GM18517 (cell line): ENCODE results near the gene CLMN.

ENCODE experiments used
- ATAC-seq: cut with Tn5 transposase; IDR thresholded peaks from one replicate; pipeline ENCODE4 v1.9.1; 2021; ENCODE audit warnings: mild to moderate bottlenecking, moderate library complexity; ENCODE audit not compliant: unreplicated experiment

The CLMN gene

DNA sequence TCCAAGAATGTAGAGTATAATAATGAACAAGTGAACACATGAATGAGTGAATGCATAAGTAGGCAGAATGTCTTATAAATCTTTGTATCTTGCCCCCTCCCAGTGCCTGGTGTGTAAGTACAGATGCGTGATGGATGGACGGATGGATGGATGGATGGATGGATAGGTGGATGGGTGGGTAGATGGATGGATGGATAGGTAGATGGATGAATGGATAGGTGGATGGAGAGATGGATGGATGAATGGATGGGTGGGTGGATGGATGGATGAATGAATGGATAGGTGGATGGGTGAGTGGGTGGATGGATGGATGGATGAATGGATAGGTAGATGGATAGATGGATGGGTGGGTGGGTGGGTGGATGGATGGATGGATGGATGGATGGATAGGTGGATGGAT lies 74.4 kb downstream of the CLMN start:
- ATAC-seq = no peak

- no peak for ATAC-seq
These were observed 75.1 kb downstream of the CLMN start for GRCh38 chr14:95244587-95244986.

GRCh38 chr14:95242870-95243269 lies 76.8 kb downstream of the CLMN start:
- no peak for ATAC-seq

- no peak for ATAC-seq
These were observed 78.6 kb downstream of the CLMN start for GRCh38 chr14:95240859-95241813.

GRCh38 chr14:95238487-95239298 lies 81.0 kb downstream of the CLMN start:
- no peak for ATAC-seq

- no peak for ATAC-seq
These were observed 81.8 kb downstream of the CLMN start for GRCh38 chr14:95237958-95238340.

- no peak for ATAC-seq
These were observed 82.4 kb downstream of the CLMN start for GRCh38 chr14:95237121-95237957.

DNA sequence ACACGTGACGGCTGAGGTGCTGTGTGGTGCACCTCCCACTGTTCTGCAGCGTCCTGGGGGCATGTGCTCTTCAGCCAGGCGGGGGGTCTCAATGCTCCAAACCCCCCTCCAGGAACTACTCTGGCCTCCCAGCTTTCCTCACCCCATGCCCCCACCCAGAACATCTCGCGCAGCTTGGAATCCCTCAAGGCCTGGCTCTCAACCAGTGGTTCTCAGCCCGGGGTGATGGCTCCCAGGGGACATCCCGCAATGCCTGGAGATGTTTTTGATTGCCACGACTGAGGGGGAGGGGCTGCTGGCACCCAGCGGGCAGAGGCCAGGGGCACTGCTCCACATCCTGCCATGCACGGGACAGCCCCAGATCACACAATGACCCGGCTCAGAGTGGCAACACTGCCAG lies 83.5 kb downstream of the CLMN start:
- no peak for ATAC-seq

- no peak for ATAC-seq
These were observed 83.9 kb downstream of the CLMN start for GRCh38 chr14:95235767-95236166.

DNA sequence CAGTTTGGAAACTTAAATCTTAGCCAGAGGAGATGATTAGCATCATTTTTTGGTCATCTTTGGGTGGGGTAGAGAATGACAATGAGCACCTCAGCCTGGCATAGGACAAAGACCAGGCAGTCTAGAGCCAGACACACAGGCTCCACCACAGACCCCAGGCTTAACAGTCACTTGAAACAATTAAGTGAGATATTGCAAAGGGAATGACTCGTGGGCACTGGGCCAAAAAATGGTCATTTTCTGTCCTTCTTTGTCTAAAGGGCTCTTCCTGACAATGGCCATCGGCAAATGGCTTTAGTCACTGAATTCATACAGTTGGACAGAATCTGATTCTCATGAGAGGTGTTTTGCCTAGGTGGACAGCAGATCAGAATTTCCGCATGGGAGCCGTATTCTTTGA lies 84.4 kb downstream of the CLMN start:
- ATAC-seq = no peak

DNA sequence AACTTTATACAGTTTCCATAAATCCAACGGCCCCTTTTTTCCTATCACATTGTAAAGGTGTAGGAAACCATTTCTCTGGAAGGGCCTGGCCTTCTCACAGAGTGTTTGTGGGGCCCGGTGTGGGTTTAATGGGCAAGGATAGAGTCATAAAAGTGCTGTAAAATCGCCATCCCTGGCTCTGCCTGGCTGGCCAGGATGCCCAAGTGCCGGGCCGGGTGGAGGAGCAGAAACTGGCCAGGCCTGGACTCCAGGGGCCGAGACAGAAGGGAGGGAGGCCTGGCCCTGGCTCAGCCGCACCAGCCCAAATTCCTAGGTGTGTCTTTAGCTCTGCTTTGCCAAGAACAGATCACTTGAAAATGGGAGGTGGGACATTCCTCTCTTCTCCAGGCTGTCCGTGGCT lies 85.3 kb downstream of the CLMN start:
- ATAC-seq = no peak

GRCh38 chr14:95233702-95234241 lies 85.9 kb downstream of the CLMN start:
- ATAC-seq = peak; percentile 92

GRCh38 chr14:95232894-95233584 lies 86.7 kb downstream of the CLMN start:
- no peak for ATAC-seq

DNA sequence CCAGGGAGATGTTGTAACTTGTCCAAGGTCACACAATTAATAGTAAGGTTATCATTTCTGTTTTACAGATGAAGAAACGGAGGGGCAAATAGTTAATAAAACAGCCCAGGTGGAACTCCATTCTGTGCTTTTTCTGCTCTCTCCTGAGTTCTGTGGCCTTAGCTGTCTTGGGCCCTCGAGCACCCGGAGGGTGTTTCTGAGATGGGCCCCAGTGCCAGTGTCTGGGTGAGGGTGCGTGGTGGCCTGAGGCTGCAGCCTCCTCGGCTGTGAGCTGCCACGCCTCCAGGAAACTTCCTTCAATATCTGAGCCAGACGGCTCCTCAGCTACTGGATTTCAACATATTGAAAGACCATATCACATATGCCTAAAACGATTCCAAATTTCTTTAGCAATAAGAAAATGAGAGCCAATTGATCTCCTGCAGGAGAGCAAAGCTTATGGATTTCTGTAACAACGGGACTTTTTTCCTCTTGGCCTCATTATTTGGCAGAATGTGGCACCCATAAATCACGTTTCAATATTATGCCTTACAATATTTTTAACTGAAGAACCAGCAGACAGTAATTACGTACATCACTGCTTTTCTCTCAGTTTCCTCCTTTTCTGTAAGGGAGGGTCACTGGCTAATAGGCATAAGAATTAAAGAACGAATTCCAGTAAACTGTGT lies 87.6 kb downstream of the CLMN start:
- no peak for ATAC-seq

GRCh38 chr14:95229749-95230148 lies 90.0 kb downstream of the CLMN start:
- ATAC-seq = no peak

GRCh38 chr14:95228240-95228639 lies 91.5 kb downstream of the CLMN start:
- ATAC-seq = no peak

DNA sequence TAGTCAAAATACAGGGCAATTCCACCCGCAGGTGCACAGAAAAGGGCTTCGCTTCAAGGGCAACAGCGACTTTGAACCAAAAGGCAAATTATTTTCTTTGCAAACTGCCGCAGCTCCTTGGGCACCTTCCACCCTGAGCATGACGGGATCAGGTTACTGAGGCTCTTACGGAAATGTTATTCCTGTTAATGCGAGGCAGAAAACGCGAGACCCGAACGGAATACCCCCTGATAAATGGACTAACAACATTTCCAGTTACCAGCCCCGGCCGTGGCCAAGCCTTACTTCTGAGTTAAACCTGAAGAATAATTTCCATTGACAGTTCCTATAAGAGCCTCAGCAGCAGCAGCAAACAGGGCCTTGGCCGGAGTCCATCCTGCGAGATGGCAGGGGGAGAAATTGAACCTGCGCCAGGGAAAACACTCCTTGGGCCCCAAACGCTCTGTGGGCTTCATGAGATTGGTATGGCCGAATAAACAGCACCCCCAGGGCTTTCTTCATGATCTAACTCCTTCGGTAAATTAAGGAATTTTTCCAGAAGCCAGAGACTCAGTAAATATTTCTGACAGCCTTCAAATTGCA lies 92.3 kb downstream of the CLMN start:
- ATAC-seq = no peak

GRCh38 chr14:95226801-95227200 lies 92.9 kb downstream of the CLMN start:
- no peak for ATAC-seq

DNA sequence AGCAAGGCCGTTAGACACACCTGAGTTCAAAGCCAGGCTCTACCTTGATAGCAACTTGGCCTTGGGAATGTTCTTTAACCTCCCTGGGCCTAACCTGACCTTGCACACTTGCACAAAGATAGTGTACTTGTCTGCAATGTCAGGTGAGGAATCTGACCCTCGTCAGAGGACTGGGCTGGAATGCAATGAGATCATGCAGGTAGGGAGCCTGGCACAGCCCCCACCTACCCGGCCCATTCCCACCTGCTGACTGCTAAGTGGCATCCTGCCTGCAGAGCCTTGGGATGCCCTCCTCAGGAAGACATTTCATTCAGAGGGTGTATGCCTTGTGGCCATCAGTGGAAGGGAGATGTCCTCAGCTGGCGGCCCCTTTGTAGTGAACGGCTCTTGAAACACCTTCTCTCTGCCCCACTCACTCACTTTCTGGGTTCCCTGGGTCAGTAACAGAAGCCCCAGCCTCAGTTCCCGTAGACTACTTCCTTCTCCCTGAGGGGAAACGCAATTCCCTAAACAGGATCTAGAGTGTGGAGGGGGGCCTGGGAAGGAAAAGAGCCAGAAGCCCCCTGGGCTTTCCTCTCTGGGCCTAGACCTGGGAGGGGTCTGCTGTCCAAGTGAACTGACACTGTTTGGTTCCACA lies 94.3 kb downstream of the CLMN start:
- no peak for ATAC-seq
